ENCODE data around the gene OR52I1. TPM values are rescaled to one million over a fixed set of nuclear protein-coding genes. Genes with fewer than 3 reads are reported as not detected.
A peak's percentile ranks its signal among the peaks of the same experiment; 100 is the strongest.

The OR52I1 gene
- total RNA-seq, 4 donors from 2014 or later = not detected

DNA sequence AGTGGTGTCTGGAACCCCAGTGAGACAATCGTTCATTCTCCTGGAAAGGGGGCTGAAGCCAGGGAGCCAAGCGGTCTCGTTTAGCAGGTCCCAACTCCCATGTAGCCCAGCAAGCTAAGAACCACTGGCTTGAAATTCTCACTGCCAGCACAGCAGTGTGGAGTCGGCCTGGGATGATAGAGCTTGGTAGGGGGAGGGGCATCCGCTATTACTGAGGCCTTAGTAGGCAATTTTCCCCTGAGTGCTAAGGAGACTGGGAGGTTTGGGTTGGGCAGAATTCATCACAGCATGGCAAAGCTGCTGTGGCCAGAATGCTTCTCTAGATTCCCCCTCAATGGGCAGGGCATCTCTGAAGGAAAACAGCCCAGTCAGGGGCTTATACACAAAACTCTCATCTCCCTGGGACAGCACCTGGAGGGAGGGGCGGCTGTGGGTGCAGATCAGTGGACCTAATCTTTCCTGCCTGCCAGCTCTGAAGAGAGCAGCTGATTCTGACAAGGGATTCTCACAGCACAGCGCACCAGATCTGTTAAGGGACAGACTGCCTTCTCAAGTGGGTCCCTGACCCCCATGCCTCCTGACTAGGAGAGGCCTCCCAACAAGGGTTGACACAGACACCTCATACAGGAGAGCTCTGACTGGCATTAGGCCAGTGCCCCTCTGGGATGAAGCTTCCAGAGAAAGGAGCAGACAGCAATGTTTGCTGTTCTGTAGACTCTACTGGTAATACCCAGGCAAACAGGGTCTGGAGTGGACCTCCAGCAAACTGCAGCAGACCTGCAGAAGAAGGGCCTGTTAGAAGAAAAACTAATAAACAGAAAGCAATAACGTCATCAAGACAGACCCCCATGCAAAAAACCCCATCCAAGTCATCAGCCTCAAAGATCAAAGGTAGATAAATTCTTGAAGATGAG is 34.1 kb upstream of the OR52I1 start:
- no peaks in the 10 kb centered on the region for H3K9me3 ChIP-seq
- peaks cover 10% of the 10 kb centered on the region for H3K4me1 ChIP-seq
- H3K4me3 ChIP-seq = no peak overlapping the region
- H3K27me3 ChIP-seq = no peaks in the 10 kb centered on the region
- 35% methylated on average over 1 of the region's 8 CpGs for WGBS
- H3K36me3 ChIP-seq = no peaks in the 10 kb centered on the region
- no peak overlapping the region for H3K27ac ChIP-seq
- TF ChIP-seq POLR2A (IDR thresholded peaks at IDR 0.05) (no peak), EP300 (IDR thresholded peaks at IDR 0.05) (no peak), POLR2AphosphoS5 (IDR thresholded peaks at IDR 0.05) (no peak)
- TF ChIP-seq, protein P1, sequence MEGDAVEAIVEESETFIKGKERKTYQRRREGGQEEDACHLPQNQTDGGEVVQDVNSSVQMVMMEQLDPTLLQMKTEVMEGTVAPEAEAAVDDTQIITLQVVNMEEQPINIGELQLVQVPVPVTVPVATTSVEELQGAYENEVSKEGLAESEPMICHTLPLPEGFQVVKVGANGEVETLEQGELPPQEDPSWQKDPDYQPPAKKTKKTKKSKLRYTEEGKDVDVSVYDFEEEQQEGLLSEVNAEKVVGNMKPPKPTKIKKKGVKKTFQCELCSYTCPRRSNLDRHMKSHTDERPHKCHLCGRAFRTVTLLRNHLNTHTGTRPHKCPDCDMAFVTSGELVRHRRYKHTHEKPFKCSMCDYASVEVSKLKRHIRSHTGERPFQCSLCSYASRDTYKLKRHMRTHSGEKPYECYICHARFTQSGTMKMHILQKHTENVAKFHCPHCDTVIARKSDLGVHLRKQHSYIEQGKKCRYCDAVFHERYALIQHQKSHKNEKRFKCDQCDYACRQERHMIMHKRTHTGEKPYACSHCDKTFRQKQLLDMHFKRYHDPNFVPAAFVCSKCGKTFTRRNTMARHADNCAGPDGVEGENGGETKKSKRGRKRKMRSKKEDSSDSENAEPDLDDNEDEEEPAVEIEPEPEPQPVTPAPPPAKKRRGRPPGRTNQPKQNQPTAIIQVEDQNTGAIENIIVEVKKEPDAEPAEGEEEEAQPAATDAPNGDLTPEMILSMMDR (IDR thresholded peaks at IDR 0.05) = no peak
- no peak for DNase-seq (ENCODE audit: low spot score in 2 of 2)

- Histone ChIP-seq H3K27ac (no peak overlapping the region), H3K36me3 (no peaks in the 10 kb centered on the region), H3K9me3 (no peaks in the 10 kb centered on the region), H3K4me1 (peaks cover 10% of the 10 kb centered on the region), H3K4me3 (no peak overlapping the region), H3K27me3 (no peaks in the 10 kb centered on the region)
- no peak for DNase-seq (ENCODE audit: low spot score in 2 of 2)
- WGBS = 35% methylated on average over 1 of the region's 1 CpG
- TF ChIP-seq, protein P1 (IDR thresholded peaks at IDR 0.05) = no peak
- TF ChIP-seq POLR2AphosphoS5 (IDR thresholded peaks at IDR 0.05) (no peak), EP300 (IDR thresholded peaks at IDR 0.05) (no peak), POLR2A (IDR thresholded peaks at IDR 0.05) (no peak)
Measured at GRCh38 chr11:4560467-4560866, 33.4 kb upstream of the OR52I1 start.

GRCh38 chr11:4565371-4565770 is 28.5 kb upstream of the OR52I1 start:
- no peak overlapping the region for H3K4me3 ChIP-seq
- no peak overlapping the region for H3K27ac ChIP-seq
- no peaks in the 10 kb centered on the region for H3K27me3 ChIP-seq
- no peaks in the 10 kb centered on the region for H3K36me3 ChIP-seq
- TF ChIP-seq POLR2A (IDR thresholded peaks at IDR 0.05) (no peak), EP300 (IDR thresholded peaks at IDR 0.05) (no peak), POLR2AphosphoS5 (IDR thresholded peaks at IDR 0.05) (no peak)
- TF ChIP-seq, protein P1 (IDR thresholded peaks at IDR 0.05) = no peak
- H3K9me3 ChIP-seq = no peaks in the 10 kb centered on the region
- no peak for DNase-seq (ENCODE audit: low spot score in 2 of 2)
- peaks cover under 1% of the 10 kb centered on the region for H3K4me1 ChIP-seq
- 79% methylated on average over 3 of the region's 3 CpGs for WGBS

GRCh38 chr11:4569075-4569474 is 24.8 kb upstream of the OR52I1 start:
- DNase-seq (ENCODE audit: low spot score in 2 of 2) = peak in 1 of 2 donors; percentile 48
- H3K27ac ChIP-seq = no peak overlapping the region
- H3K9me3 ChIP-seq = no peaks in the 10 kb centered on the region
- H3K36me3 ChIP-seq = no peaks in the 10 kb centered on the region
- no peak overlapping the region for H3K4me3 ChIP-seq
- no peaks in the 10 kb centered on the region for H3K27me3 ChIP-seq
- H3K4me1 ChIP-seq = no peaks in the 10 kb centered on the region
- 93% methylated on average over 18 of the region's 18 CpGs for WGBS
- no peak for TF ChIP-seq POLR2A (IDR thresholded peaks at IDR 0.05)
- no peak for TF ChIP-seq EP300 (IDR thresholded peaks at IDR 0.05)
- TF ChIP-seq POLR2AphosphoS5 (IDR thresholded peaks at IDR 0.05) = no peak
- TF ChIP-seq, protein P1 (IDR thresholded peaks at IDR 0.05) = no peak

- no peaks in the 10 kb centered on the region for H3K9me3 ChIP-seq
- no peaks in the 10 kb centered on the region for H3K27me3 ChIP-seq
- WGBS = 60% methylated on average over 3 of the region's 3 CpGs
- no peaks in the 10 kb centered on the region for H3K4me1 ChIP-seq
- H3K27ac ChIP-seq = no peak overlapping the region
- no peak for DNase-seq (ENCODE audit: low spot score in 2 of 2)
- H3K4me3 ChIP-seq = no peak overlapping the region
- no peaks in the 10 kb centered on the region for H3K36me3 ChIP-seq
- TF ChIP-seq EP300 (IDR thresholded peaks at IDR 0.05) (no peak), POLR2A (IDR thresholded peaks at IDR 0.05) (no peak), POLR2AphosphoS5 (IDR thresholded peaks at IDR 0.05) (no peak)
- TF ChIP-seq, protein P1 (IDR thresholded peaks at IDR 0.05) = no peak
Measured at GRCh38 chr11:4576880-4577279, 17.0 kb upstream of the OR52I1 start.
